HG02678 (cell line): Measurements from ENCODE around the gene MLLT11.
A peak's percentile ranks its signal among the peaks of the same experiment; 100 is the strongest.

Experiments used
- ATAC-seq: cut with Tn5 transposase; IDR thresholded peaks from one replicate; pipeline ENCODE4 v1.9.1; 2021; ENCODE audit warnings: mild to moderate bottlenecking, moderate library complexity; ENCODE audit not compliant: unreplicated experiment

MLLT11 gene, protein sequence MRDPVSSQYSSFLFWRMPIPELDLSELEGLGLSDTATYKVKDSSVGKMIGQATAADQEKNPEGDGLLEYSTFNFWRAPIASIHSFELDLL

DNA sequence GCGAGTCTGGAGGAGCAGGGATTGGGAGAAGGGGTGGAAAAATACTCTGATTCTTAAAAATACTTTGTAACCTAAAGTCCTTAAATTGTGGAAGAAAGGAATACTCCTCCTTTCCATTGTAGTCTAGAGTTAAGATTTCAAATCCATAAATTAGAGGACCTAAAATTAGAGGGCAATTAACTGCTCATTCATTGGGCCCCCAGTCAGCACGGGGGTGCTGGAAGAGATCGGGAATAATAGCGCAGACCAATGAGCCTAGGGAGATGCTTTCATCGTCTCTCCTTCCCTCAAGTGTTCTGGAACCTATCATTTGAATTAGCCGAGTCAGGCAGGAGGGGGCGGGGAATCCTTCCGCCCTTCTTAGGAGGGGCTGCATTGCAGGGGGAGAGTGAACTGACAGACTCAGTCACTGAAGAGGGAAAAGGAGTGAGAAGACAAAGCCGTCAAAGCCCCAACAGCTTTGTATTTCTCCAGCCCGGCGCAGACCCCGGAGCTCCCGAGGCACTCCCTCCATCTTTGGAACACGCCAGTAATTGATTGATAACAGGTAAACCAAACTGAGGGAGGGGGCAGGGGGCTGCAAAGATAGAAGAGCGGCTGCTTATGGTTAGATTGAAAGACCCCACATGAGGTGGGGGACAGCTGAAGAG is at the start of gene MLLT11:
MLLT11 (plus strand) TSS at position 391 of the 650 bp plus-strand sequence. CDS start 6,828 bp downstream, outside the sequence.
- ATAC-seq, result no peak

DNA sequence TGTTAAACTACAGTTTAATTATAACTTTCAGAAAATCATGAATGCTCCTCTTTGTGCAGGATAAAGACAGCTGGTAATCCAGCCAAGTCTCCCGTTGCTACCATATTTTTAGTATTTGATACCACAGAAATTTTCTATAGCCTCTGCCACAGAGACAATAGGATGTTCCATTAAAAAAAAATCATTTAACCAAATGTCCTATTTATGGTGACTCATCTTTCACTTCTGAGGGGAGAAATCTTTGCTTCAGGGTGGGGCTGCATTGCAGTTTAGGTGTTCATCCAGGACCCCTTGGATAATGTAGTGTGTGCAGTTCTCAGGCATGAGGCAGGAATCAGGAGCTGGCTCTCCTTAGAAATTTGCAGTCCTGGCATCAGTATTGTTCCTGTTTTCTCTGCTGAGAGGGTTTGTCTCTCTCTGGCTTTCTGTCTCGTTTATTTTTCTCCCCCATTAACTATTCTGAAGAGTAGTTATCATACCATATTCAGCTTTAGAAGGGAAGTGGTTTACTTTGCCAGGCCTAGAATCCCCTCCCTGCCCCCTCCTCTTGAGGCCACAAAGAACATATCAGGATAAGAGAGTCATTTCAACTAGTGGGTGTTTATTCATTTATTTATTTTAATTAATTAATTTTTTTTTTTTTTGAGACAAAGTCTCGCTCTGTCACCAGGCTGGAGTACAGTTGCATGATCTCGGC is 48.9 kb upstream of the MLLT11 start:
- ATAC-seq, result no peak

DNA sequence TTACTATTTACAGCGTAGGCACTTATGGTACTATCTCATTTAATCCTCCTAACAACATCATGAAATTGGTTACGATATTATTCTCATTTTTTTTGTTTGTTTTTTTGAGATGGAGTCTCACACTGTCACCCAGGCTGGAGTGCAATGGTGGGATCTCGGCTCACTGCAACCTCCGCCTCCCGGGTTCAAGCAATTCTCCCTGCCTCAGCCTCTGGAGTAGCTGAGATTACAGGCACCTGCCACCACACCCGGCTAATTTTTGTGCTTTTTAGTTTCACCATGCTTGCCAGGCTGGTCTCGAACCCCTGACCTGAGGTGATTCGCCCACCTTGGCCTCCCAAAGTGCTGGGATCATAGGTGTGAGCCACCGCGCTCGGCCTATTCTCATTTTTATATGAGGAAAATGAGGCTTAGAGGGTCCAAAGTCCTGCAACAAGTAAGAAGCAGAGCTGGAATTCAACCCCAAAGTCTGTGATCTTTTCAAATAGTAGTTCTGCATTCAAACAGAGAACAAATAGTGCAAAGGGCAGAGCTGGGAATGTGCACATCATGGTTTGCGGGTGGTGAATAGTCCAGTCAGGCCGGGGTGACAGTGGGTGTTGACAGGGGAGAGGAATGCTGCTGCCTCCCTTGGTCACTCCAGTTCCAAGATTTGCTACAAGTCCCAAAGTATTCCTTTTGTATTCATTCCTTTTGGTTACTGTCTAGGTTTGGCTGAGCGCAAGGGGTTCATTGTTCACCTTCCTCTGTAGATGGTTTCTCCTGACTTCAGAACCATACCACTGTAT is 47.3 kb upstream of the MLLT11 start:
- no peak for ATAC-seq

DNA sequence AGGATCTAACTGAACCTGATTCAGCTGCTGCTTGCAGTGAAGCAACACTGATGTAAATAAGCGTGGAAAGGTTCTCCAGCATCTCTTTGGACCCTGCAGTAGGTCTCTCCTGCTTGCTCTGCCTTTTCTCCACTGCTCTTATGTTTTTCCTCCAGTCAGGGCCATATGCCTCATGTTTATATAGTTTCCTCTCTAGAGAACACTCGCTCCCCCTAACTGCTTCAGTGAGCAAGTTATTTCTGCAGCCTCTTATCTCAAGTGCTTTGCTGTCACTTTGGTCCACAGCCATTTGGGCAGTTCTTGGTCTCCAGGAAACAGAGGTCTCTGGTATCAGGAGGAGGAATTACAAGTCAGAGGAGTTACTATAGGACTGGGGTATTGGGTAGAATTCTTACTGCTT is 46.7 kb upstream of the MLLT11 start:
- ATAC-seq, result no peak

DNA sequence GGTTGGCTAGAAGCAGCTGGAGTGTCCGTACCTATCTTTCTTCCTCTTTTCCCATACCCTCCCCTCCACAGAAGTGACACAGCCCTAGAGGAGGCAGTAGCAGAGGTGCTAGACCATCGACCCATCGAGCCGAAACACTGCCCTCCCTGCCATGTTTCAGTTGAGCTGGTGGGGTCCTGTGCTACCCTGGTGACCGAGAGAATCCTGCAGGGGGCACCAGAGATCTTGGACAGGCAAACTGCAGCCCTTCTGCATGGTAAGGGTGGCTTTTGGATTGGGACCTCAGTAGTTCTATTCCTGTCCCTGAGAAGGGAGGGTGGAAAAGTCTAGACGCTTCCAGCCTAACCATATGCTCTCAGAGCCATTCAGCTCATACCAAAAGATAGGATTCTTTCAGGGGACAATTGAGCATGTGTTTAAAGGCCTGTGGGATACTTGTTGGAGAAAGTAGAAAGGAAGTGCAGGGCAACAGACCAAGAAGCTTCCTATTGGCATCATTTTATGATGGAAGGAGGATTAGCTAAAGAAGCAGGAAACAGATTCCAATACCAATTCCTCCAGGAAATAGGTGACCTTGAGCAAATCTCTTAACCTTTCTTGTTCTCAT is 35.6 kb upstream of the MLLT11 start:
- ATAC-seq, result no peak

DNA sequence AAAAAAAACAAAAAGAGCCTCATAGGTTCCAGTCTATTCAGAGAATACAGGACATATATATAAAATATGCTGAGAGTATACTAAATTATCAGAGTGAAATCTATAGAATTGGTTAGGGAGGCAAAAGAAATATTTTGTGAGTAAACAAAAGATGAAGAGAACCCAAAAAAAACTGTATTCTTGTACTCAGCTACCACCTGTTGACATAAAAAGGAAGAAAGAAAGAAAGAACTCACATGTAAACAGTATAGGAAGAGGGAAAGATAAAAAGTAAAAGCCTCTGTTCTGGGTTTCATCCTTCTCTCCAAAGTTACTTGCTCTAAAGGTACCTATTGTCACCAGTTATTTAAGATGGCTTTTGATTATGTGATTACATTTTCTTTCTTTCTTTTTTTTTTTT is 33.7 kb upstream of the MLLT11 start:
- ATAC-seq, result no peak

DNA sequence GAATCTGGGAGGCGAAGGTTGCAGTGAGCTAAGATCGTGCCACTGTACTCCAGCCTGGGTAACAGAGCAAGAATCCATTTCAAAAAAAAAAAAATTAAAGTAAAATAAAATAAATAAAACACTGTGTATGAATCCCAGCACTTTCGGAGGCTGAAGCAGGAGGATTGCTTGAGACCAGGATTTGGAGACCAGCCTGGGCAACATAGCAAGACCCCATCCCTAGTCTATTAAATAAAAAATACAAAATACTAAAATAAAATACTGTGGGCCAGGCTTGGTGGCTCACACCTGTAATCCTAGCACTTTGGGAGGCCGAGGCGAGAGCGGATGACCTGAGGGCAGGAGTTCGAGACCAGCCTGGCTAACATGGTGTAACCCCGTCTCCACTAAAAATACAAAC is 28.0 kb upstream of the MLLT11 start:
- no peak for ATAC-seq

DNA sequence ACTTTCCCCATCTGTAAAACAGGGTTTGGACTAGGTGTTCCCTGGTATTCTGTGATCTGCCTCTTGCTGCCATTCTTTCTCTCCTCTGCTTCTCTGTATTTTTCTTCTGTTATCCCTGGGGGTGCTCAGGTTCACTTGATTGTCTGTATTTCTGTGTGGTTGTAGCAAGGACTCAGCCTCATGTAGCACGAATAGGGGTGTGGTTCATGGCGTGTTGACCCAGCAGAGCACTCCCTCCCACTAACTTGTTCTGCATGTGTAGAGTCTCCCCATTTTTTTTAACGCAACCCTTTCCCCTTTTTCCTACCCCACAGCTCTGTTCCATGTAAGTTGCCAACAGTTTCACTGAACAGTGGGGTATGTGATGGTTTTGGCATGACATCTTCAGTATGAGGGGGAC is 25.0 kb upstream of the MLLT11 start:
- ATAC-seq, result no peak

DNA sequence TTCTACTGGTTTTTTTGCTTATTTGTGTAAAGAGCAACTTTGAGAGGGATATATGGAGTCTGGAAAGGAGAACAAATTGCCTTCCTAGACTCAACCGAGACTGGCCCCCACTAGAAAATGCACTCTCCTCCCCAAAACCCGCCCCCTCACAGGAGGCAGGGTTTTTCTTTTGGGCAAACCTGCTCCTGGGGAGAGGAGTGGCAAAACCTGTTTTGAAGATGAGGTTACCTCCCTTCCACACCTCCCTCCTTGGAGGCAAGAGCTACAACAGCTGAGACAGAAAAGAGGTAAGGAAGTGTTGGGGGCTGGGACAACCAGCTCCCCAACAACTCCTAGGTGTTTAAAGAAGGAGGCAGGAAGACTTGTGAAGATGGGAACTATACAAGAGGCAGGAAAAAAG is 23.8 kb upstream of the MLLT11 start, which contains the start of gene BNIPL:
BNIPL (plus strand) TSS at position 231 of the 400 bp plus-strand sequence; CDS start at position 371, 140 bp downstream.
- ATAC-seq, result no peak

DNA sequence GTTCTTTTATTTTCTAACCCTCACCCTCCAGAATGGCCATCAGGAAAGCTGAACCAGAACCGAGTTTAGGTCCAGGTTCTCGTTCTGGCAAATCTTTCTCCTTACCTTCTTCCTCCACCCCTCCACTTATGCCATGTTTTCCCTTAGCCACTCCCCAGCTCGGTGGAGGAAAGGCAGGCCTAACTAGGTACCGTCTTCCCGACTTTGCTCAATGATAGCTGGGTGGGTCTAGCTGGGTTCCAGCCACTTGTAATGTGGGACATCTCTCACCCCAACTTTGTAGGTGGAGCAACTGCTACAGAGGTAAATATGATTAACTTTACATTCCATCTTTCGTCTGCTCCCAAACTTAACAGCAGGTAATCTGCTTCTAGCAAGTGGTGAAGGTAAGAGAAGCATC is 23.2 kb upstream of the MLLT11 start:
- ATAC-seq, result no peak

DNA sequence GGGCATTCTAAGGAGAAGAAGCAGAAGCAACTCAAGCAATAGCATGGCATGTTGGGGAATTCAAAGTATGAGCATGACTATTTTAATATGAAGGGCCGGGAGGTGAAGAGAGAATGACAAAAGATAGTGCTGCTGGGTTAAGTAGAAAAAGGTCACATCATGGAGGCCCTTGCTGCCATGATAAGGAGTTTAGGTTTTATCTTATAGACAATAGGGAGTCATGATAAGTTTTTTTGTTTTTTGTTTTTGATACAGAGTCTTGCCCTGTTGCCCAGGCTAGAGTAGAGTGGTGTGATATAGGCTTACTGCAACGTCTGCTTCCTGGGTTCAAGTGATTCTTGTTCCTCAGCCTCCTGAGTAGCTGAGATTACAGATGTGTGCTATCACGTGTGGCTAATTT is 20.7 kb upstream of the MLLT11 start:
- no peak for ATAC-seq

DNA sequence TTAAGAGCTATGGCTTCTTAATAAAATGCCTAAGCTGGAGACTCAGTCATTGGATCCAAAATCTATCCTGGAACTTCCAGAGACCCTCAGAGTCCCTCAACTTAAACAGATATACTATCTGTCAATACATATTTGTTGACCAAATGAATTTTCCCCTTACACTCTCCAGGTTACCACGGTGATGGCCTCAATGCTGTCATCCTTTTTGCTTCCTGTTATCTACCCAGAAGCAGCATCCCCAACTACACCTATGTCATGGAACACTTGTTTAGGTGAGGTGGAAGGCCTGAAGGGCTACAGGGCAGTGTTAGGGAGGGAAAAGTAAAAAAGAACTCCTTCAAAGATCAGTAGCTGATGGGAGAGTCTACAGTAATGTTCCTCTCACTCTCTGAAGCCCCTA is 17.0 kb upstream of the MLLT11 start:
- ATAC-seq, result no peak

DNA sequence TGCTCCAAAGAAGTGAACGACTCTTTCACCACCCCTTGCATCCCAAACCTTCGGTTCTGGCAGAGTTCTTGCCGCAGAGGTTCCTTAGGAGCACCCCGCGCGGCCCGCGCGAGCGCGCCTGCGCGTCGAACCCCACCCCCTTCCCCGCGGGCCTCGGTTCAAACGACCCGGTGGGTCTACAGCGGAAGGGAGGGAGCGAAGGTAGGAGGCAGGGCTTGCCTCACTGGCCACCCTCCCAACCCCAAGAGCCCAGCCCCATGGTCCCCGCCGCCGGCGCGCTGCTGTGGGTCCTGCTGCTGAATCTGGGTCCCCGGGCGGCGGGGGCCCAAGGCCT is 12.6 kb upstream of the MLLT11 start, which contains the start of gene C1orf56:
C1orf56 (plus strand) TSS at position 161 of the 334 bp plus-strand sequence; CDS start at position 258, 97 bp downstream.
- ATAC-seq, result peak; percentile 70

DNA sequence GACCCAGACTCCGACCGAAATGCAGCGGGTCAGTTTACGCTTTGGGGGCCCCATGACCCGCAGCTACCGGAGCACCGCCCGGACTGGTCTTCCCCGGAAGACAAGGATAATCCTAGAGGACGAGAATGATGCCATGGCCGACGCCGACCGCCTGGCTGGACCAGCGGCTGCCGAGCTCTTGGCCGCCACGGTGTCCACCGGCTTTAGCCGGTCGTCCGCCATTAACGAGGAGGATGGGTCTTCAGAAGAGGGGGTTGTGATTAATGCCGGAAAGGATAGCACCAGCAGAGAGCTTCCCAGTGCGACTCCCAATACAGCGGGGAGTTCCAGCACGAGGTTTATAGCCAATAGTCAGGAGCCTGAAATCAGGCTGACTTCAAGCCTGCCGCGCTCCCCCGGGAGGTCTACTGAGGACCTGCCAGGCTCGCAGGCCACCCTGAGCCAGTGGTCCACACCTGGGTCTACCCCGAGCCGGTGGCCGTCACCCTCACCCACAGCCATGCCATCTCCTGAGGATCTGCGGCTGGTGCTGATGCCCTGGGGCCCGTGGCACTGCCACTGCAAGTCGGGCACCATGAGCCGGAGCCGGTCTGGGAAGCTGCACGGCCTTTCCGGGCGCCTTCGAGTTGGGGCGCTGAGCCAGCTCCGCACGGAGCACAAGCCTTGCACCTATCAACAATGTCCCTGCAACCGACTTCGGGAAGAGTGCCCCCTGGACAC is 12.1 kb upstream of the MLLT11 start:
- ATAC-seq, result peak; percentile 61

DNA sequence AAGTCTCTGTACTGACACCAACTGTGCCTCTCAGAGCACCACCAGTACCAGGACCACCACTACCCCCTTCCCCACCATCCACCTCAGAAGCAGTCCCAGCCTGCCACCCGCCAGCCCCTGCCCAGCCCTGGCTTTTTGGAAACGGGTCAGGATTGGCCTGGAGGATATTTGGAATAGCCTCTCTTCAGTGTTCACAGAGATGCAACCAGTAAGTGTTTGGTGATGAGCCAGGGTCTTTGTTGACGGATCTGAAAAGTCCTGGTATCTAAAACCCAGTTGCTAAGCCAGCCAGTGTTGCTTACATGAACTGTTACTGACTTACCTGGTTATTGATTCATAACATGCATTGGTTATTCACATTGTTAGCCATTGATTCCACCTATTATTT is 11.6 kb upstream of the MLLT11 start:
- ATAC-seq, result no peak

DNA sequence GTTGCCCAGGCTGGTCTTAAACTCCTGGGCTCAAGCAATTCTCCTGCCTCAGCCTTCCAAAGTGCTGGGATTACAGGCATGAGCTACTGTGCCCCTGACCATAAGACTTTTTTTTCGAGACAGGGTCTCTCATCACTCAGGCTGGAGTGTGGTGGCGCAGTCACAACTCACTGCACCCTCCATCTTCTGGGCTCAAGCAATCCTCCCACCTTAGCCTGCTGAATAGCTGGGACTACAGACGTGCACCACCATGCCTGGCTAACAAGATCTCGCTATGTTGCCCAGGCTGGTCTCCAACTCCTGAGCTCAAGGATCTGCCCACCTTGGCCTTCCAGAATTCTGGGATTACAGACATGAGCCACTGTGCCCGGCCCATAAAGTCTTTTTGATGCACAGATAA is 10.7 kb upstream of the MLLT11 start:
- ATAC-seq, result no peak

DNA sequence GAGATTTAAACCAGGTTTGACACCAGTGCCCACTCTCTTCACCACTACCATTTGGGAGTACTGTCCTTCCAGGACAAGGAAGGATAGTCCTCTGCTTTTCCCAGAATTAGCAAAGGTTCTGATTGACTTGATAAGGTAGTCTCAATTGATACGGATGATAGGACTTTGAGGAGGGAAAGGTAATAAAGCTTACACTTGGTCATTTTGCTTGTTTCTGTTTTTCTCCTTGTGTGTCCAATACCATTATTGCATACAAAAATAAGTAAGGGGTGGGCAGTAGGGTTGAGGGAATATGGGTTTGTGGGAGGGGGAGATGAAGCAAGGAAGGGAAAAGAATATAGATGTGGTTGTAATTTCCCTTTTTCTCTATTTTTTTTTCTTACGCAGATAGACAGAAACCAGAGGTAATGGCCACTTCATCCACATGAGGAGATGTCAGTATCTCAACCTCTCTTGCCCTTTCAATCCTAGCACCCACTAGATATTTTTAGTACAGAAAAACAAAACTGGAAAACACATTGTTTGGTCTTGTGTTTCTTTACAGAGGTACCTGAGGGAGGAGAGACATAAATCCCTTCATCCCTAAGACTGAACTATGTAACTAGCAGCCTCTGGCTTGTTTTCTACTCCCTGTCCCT is 10.0 kb upstream of the MLLT11 start:
- ATAC-seq, result no peak

DNA sequence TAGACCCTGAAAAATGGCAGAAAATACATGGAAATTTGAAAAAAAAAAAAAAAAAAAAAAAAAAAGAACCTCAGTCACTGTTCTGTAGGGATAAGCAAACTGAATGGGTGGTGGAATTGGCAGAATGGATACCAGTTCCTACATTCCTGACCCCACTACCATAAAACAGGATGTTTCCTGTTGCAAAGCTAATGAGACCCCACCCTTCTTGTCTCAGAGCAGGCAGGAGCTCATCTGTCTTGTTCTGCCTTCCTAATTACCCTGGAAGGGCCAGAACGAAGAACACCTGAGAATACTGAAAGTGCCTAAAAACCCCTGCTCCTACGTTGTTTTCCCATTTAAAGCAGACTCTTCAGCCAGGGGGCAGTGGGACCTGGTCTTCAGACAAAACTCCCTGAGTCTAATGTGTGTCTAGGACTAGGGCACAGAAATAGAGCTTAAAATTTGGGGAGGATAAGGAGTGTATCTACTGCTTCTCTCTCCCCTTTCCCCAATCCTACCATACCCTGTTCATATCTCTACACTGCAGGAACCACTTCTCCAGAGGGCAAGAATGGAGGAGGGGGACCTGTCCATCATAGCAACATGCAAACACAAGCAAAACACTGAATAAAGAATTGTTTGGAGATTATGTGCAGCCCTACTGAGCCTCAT is 8.7 kb upstream of the MLLT11 start:
- no peak for ATAC-seq

DNA sequence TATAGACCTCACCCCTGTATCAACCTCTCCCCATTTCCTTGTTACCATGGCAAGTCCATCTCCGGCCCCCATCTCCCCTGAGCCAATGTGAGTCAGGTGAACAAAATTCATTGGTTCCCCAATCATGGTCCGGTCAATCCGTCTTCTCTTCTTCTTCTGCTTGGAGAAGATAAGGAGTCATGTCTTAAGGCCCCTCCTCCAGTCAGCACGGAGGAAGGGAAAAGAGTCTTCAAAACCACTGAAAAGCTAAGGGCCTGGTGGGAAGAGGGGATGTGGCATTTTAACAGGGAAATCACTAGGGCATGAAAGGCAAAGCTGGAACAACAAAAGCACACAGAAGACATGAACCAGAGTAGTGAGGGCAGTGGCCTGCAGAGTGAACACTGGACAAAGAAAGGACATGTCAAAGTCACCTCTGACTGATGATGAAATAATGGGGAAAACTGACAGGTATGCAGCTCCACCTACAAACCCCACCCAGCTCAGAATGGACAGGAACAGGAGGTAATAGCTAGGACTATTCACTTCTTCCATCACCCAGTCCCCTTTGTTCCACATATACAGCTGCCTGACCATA is 5.1 kb upstream of the MLLT11 start:
- no peak for ATAC-seq
